Measurements from ENCODE around the gene ZP1.

Gene ZP1

GRCh38 chr11:60854847-60855725 lies 12.3 kb upstream of the ZP1 start:
- Histone ChIP-seq H3K4me1 (ENCODE audit: control insufficient read depth, insufficient read depth, low read length) (peaks cover 12% of the 10 kb centered on the region), H3K9me3 (ENCODE audit: control insufficient read depth, insufficient read depth, low read depth, low read length) (no peaks in the 10 kb centered on the region), H3K4me3 (ENCODE audit: low read depth, low read length) (no peak overlapping the region), H3K9ac (ENCODE audit: low read length) (no peak overlapping the region), H3K27me3 (ENCODE audit: control insufficient read depth, insufficient read depth, low read length) (peaks cover 36% of the 10 kb centered on the region), H3K36me3 (ENCODE audit: control insufficient read depth, insufficient read depth, low read length) (peaks cover 16% of the 10 kb centered on the region), H3K27ac (ENCODE audit: low read depth, low read length) (no peak overlapping the region)

GRCh38 chr11:60855726-60856633 lies 11.4 kb upstream of the ZP1 start, which contains the start of gene PTGDR2:
Gene PTGDR2, minus strand, starts transcription at chr11:60855950. Its CDS starts 2,228 bp downstream, at chr11:60853722.
- H3K9ac ChIP-seq (ENCODE audit: low read length), result no peak within 1 kb of the TSS
- H3K9me3 ChIP-seq (ENCODE audit: control insufficient read depth, insufficient read depth, low read depth, low read length), result no peaks in the 10 kb centered on the region
- peaks cover 12% of the 10 kb centered on the region for H3K4me1 ChIP-seq (ENCODE audit: control insufficient read depth, insufficient read depth, low read length)
- H3K27me3 ChIP-seq (ENCODE audit: control insufficient read depth, insufficient read depth, low read length), result peaks cover 36% of the 10 kb centered on the region
- H3K36me3 ChIP-seq (ENCODE audit: control insufficient read depth, insufficient read depth, low read length), result peaks cover 7% of the 10 kb centered on the region
- H3K27ac ChIP-seq (ENCODE audit: low read depth, low read length), result no peak within 1 kb of the TSS
- no peak within 1 kb of the TSS for H3K4me3 ChIP-seq (ENCODE audit: low read depth, low read length)

GRCh38 chr11:60857378-60858232 lies 9.7 kb upstream of the ZP1 start:
- no peak overlapping the region for H3K27ac ChIP-seq (ENCODE audit: low read depth, low read length)
- no peak overlapping the region for H3K4me3 ChIP-seq (ENCODE audit: low read depth, low read length)
- H3K9me3 ChIP-seq (ENCODE audit: control insufficient read depth, insufficient read depth, low read depth, low read length), result no peaks in the 10 kb centered on the region
- no peaks in the 10 kb centered on the region for H3K4me1 ChIP-seq (ENCODE audit: control insufficient read depth, insufficient read depth, low read length)
- H3K36me3 ChIP-seq (ENCODE audit: control insufficient read depth, insufficient read depth, low read length), result no peaks in the 10 kb centered on the region
- H3K27me3 ChIP-seq (ENCODE audit: control insufficient read depth, insufficient read depth, low read length), result peaks cover 29% of the 10 kb centered on the region
- H3K9ac ChIP-seq (ENCODE audit: low read length), result no peak overlapping the region

GRCh38 chr11:60858236-60858635 lies 9.1 kb upstream of the ZP1 start:
- Histone ChIP-seq H3K4me1 (ENCODE audit: control insufficient read depth, insufficient read depth, low read length) (no peaks in the 10 kb centered on the region), H3K27me3 (ENCODE audit: control insufficient read depth, insufficient read depth, low read length) (peaks cover 23% of the 10 kb centered on the region), H3K9ac (ENCODE audit: low read length) (no peak overlapping the region), H3K4me3 (ENCODE audit: low read depth, low read length) (no peak overlapping the region), H3K27ac (ENCODE audit: low read depth, low read length) (no peak overlapping the region), H3K36me3 (ENCODE audit: control insufficient read depth, insufficient read depth, low read length) (no peaks in the 10 kb centered on the region), H3K9me3 (ENCODE audit: control insufficient read depth, insufficient read depth, low read depth, low read length) (no peaks in the 10 kb centered on the region)

- no peaks in the 10 kb centered on the region for H3K4me1 ChIP-seq (ENCODE audit: control insufficient read depth, insufficient read depth, low read length)
- H3K4me3 ChIP-seq (ENCODE audit: low read depth, low read length), result no peak overlapping the region
- H3K9me3 ChIP-seq (ENCODE audit: control insufficient read depth, insufficient read depth, low read depth, low read length), result no peaks in the 10 kb centered on the region
- peaks cover 16% of the 10 kb centered on the region for H3K27me3 ChIP-seq (ENCODE audit: control insufficient read depth, insufficient read depth, low read length)
- no peak overlapping the region for H3K9ac ChIP-seq (ENCODE audit: low read length)
- no peak overlapping the region for H3K27ac ChIP-seq (ENCODE audit: low read depth, low read length)
- no peaks in the 10 kb centered on the region for H3K36me3 ChIP-seq (ENCODE audit: control insufficient read depth, insufficient read depth, low read length)
These were observed 8.4 kb upstream of the ZP1 start for GRCh38 chr11:60858731-60859464.

GRCh38 chr11:60859616-60860250 lies 7.6 kb upstream of the ZP1 start:
- no peaks in the 10 kb centered on the region for H3K9me3 ChIP-seq (ENCODE audit: control insufficient read depth, insufficient read depth, low read depth, low read length)
- H3K27ac ChIP-seq (ENCODE audit: low read depth, low read length), result no peak overlapping the region
- H3K9ac ChIP-seq (ENCODE audit: low read length), result no peak overlapping the region
- H3K4me1 ChIP-seq (ENCODE audit: control insufficient read depth, insufficient read depth, low read length), result no peaks in the 10 kb centered on the region
- H3K36me3 ChIP-seq (ENCODE audit: control insufficient read depth, insufficient read depth, low read length), result no peaks in the 10 kb centered on the region
- H3K4me3 ChIP-seq (ENCODE audit: low read depth, low read length), result no peak overlapping the region
- H3K27me3 ChIP-seq (ENCODE audit: control insufficient read depth, insufficient read depth, low read length), result peaks cover 8% of the 10 kb centered on the region

- no peak overlapping the region for H3K4me3 ChIP-seq (ENCODE audit: low read depth, low read length)
- H3K9ac ChIP-seq (ENCODE audit: low read length), result no peak overlapping the region
- H3K36me3 ChIP-seq (ENCODE audit: control insufficient read depth, insufficient read depth, low read length), result no peaks in the 10 kb centered on the region
- H3K9me3 ChIP-seq (ENCODE audit: control insufficient read depth, insufficient read depth, low read depth, low read length), result no peaks in the 10 kb centered on the region
- no peaks in the 10 kb centered on the region for H3K4me1 ChIP-seq (ENCODE audit: control insufficient read depth, insufficient read depth, low read length)
- H3K27me3 ChIP-seq (ENCODE audit: control insufficient read depth, insufficient read depth, low read length), result no peaks in the 10 kb centered on the region
- no peak overlapping the region for H3K27ac ChIP-seq (ENCODE audit: low read depth, low read length)
These were observed 6.4 kb upstream of the ZP1 start for GRCh38 chr11:60860943-60861342.

GRCh38 chr11:60862171-60862570 lies 5.2 kb upstream of the ZP1 start:
- Histone ChIP-seq H3K36me3 (ENCODE audit: control insufficient read depth, insufficient read depth, low read length) (no peaks in the 10 kb centered on the region), H3K27me3 (ENCODE audit: control insufficient read depth, insufficient read depth, low read length) (no peaks in the 10 kb centered on the region), H3K4me1 (ENCODE audit: control insufficient read depth, insufficient read depth, low read length) (no peaks in the 10 kb centered on the region), H3K9me3 (ENCODE audit: control insufficient read depth, insufficient read depth, low read depth, low read length) (no peaks in the 10 kb centered on the region), H3K9ac (ENCODE audit: low read length) (no peak overlapping the region), H3K4me3 (ENCODE audit: low read depth, low read length) (no peak overlapping the region), H3K27ac (ENCODE audit: low read depth, low read length) (no peak overlapping the region)

GRCh38 chr11:60863550-60864521 lies 3.5 kb upstream of the ZP1 start:
- Histone ChIP-seq H3K9me3 (ENCODE audit: control insufficient read depth, insufficient read depth, low read depth, low read length) (no peaks in the 10 kb centered on the region), H3K27ac (ENCODE audit: low read depth, low read length) (no peak overlapping the region), H3K9ac (ENCODE audit: low read length) (no peak overlapping the region), H3K36me3 (ENCODE audit: control insufficient read depth, insufficient read depth, low read length) (no peaks in the 10 kb centered on the region), H3K27me3 (ENCODE audit: control insufficient read depth, insufficient read depth, low read length) (no peaks in the 10 kb centered on the region), H3K4me3 (ENCODE audit: low read depth, low read length) (no peak overlapping the region), H3K4me1 (ENCODE audit: control insufficient read depth, insufficient read depth, low read length) (no peaks in the 10 kb centered on the region)

All from HUES6 (cell line).